ENCODE data around the gene ZC3HAV1. TPM values are rescaled to one million over a fixed set of nuclear protein-coding genes. Genes with fewer than 3 reads are reported as not detected.

The ZC3HAV1 gene
- total and polyA plus RNA-seq, 9 of the 15 experiments (the other 6 are each of a cell fraction or from before 2014, with no cell fraction given), result 11.9 to 40.5 (median 23.9) TPM

DNA sequence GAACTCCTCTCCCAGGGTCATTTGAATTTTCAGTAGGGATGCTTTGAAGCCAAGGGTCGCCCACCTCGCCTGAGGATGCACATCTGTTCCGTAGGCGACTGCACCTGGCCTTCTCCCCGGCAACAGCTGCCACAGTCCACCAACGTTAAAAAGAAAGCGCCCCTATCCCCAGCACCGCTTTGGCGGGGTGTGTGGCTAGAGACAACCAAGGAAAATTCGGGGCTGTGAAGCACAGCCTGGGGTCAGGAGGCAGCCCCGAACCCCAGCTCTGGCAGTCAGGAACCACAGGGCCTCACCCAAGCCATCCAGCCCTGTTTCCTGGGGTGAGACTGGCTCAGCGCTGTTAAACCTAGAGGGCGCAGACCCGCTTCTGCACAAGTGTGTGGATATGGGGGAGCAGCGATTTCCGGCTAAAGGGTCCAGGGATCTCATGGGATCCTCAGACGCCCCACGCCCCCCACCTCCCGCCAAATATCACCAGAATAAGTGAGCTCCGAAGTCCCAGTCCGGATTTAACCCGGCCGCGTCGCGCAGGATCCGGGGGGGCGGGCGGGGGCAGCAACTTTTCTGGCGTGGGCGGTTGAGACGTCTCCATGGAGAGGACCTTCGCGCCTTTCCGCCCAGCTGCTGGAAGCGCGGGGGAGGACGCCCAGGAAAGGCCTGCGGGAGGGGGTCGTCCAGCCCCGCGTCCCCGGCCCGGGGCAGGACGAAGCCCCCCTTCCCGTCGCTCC is 74.5 kb downstream of the ZC3HAV1 start:
- POLR2A ChIA-PET, result interaction anchor here (0.6 to 0.9 kb wide), 2 partner anchors 9 to 16 kb away, joined by 3 read pairs; no protein-coding TSS in a partner anchor
- H3K4me2 ChIP-seq (ENCODE audit: insufficient read depth, low read length), result no peak overlapping the region
- no peak for FAIRE-seq

More for the DNA sequence above, 74.5 kb downstream of the ZC3HAV1 start:
- Histone ChIP-seq H4K20me1 (replicated peaks; ENCODE audit: control insufficient read depth, insufficient read depth, low read length) (no peaks in the 10 kb centered on the region), H3K9me3 (replicated peaks; ENCODE audit: control insufficient read depth, insufficient read depth, low read depth, low read length) (no peaks in the 10 kb centered on the region), H3K9me1 (ENCODE audit: control insufficient read depth, insufficient read depth, low read length) (no peaks in the 10 kb centered on the region), H3K4me3 (no peak overlapping the region), H3K36me3 (ENCODE audit: control insufficient read depth, insufficient read depth, low read length) (no peaks in the 10 kb centered on the region), H3K27ac (ENCODE audit: extremely low read depth, low read depth, low read length) (no peak overlapping the region), H3K27me3 (ENCODE audit: control insufficient read depth in 2 of 2, insufficient read depth in 2 of 2, low read length in 2 of 2) (peaks cover 0 to 3% of the 10 kb centered on the region in 2 experiments; a peak in 1 of 5 replicates), H2AFZ (ENCODE audit: low read depth, low read length) (no peak overlapping the region), H3K9ac (ENCODE audit: insufficient read depth in 1 of 2, low read depth in 2 of 2, low read length in 2 of 2) (no peak overlapping the region), H3K79me2 (ENCODE audit: control insufficient read depth, insufficient read depth, low read length) (no peaks in the 10 kb centered on the region), H3K4me1 (replicated peaks in 1 of 2; ENCODE audit: control insufficient read depth in 2 of 2, insufficient read depth in 2 of 2, low read length in 2 of 2) (peaks cover 5 to 19% of the 10 kb centered on the region in 2 experiments; a peak in 4 of 5 replicates)
- in situ Hi-C loops (cut with MboI), result no loop called here
- ATAC-seq, result no peak
- intact Hi-C loops (cut with micrococcal nuclease), result no loop called here
- no TSS peak for BruUV-seq (replicated peaks)
- peak in 1 of 4 experiments; percentile 25 for DNase-seq (ENCODE audit: extremely low read depth in 1 of 4, low spot score in 3 of 4)
- 48% methylated on average over 40 of the region's 47 CpGs for WGBS (ENCODE audit: insufficient coverage, low coverage, missing lambda C conversion rate)
- TF ChIP-seq EGR1 (conservative IDR thresholded peaks at IDR 0.05) (peak; percentile 27; the same call in 1 of the 2 replicates), STAT5A (IDR thresholded peaks at IDR 0.05; ENCODE audit: borderline replicate concordance, low read length) (no peak), ZKSCAN8 (CRISPR knock-in tag; IDR thresholded peaks at IDR 0.05) (no peak), FOXO4 (CRISPR knock-in tag; IDR thresholded peaks at IDR 0.05) (no peak)
- CTCF ChIA-PET (ENCODE audit: low intra/inter-chr PET ratio), result no interaction called here

Measured in K562 (cell line).